NCI-H1105 treated with DMSO at 0.1 percent for 48 hours (cell line): ENCODE measurements around the gene KIF3A.
A peak's percentile ranks its signal among the peaks of the same experiment; 100 is the strongest.

Source experiments
- DNase-seq: peaks from one replicate; lab custom pipeline; 2025; lab: John Stamatoyannopoulos, UW

Gene KIF3A

GRCh38 chr5:132736853-132737833, at the start of gene KIF3A:
Gene KIF3A, minus strand, starts transcription at chr5:132737546. Its CDS starts 127 bp downstream, at chr5:132737419.
- peak; percentile 90 for DNase-seq

- DNase-seq, result no peak
These were observed 49.7 kb upstream of the KIF3A start for GRCh38 chr5:132787076-132787475.

GRCh38 chr5:132785864-132786263, 48.5 kb upstream of the KIF3A start:
- no peak for DNase-seq

GRCh38 chr5:132785365-132785764, 48.0 kb upstream of the KIF3A start:
- no peak for DNase-seq

- no peak for DNase-seq
These were observed 44.8 kb upstream of the KIF3A start for GRCh38 chr5:132782101-132782500.

GRCh38 chr5:132781029-132781428, 43.7 kb upstream of the KIF3A start:
- DNase-seq, result no peak

GRCh38 chr5:132780577-132780976, 43.2 kb upstream of the KIF3A start:
- DNase-seq, result no peak

GRCh38 chr5:132779961-132780360, 42.6 kb upstream of the KIF3A start:
- DNase-seq, result no peak

GRCh38 chr5:132778856-132779255, 41.5 kb upstream of the KIF3A start:
- DNase-seq, result no peak

GRCh38 chr5:132778129-132778528, 40.8 kb upstream of the KIF3A start:
- DNase-seq, result no peak

GRCh38 chr5:132777209-132778069, 40.1 kb upstream of the KIF3A start, which contains the start of gene SEPTIN8:
Gene SEPTIN8, minus strand, starts transcription at chr5:132777239. Its CDS starts 102 bp downstream, at chr5:132777137.
- no peak for DNase-seq

GRCh38 chr5:132776938-132777208, 39.5 kb upstream of the KIF3A start:
- DNase-seq, result no peak

- peak; percentile 24 for DNase-seq
These were observed 39.0 kb upstream of the KIF3A start for GRCh38 chr5:132776131-132776937.

- no peak for DNase-seq
These were observed 38.2 kb upstream of the KIF3A start for GRCh38 chr5:132775476-132775961.

GRCh38 chr5:132774896-132775295, 37.5 kb upstream of the KIF3A start:
- no peak for DNase-seq

GRCh38 chr5:132774406-132774805, 37.1 kb upstream of the KIF3A start:
- DNase-seq, result no peak

- no peak for DNase-seq
These were observed 36.4 kb upstream of the KIF3A start for GRCh38 chr5:132773601-132774355.

GRCh38 chr5:132773114-132773513, 35.8 kb upstream of the KIF3A start:
- DNase-seq, result no peak

GRCh38 chr5:132772291-132773070, 35.1 kb upstream of the KIF3A start:
- no peak for DNase-seq

- no peak for DNase-seq
These were observed 34.2 kb upstream of the KIF3A start for GRCh38 chr5:132771503-132771998.
